Stimulated activated CD8-positive, alpha-beta memory T cell treated with anti-CD3 and anti-CD28 coated beads, Interleukin-12 subunit alpha, Interleukin-12 subunit beta, amount 100 ng/mL, for 24 hours (primary cell): ENCODE data around the gene UBE2B.
"Not testable (repeated sequence)": the region's sequence is repeated elsewhere in the genome, so short reads cannot be mapped to it uniquely, and the experiment has no call there.

Experiments
- DNase-seq: peaks from one replicate; pipeline ENCODE4 v3.0.0-alpha.2; 2020; ENCODE audit errors: extremely low read depth

UBE2B gene

DNA sequence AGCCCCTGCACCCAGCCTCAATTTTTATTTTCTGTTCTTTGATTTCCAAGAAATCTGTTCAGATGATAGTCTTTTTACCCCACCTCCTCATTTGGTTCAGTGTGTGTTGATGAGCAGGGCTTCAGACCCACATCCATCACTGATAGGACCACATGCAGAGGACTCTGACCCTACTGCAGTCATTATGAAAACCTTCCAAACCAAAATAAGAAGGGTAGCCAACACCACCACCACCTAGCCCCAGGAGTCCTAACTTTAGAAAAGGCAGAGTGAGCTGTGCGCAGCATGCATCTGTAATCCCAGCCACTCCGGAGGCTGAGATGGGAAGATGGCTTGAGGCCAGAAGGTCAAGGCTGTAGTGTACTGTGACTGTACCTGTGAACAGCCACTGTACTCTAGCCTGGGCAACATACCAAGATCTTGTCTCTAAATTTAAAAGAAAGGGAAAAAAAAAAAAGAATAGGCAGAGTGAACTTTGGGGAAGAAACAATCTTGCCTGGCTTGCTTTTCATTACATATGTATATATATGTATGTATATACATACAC, 27.3 kb downstream of the UBE2B start:
- no peak for DNase-seq

DNA sequence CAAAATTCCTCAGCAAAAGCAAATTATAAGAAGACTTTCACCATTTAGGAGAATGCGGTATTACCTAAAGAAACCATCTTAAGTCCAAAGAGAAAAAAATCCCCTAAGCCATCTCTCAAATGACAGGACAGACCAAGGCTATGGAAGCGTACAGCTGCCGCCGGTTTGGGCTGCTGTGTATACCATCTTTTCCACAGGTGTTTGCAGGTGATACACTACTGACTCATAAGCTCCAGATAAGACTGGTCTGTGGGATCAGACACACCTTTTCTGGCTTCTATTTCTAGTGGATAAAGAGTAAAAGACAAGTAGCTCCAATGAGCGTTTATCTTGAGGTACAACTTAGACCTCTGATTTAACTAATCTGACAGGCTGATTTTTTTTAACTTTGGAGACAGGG, 32.6 kb downstream of the UBE2B start:
- DNase-seq = no peak

DNA sequence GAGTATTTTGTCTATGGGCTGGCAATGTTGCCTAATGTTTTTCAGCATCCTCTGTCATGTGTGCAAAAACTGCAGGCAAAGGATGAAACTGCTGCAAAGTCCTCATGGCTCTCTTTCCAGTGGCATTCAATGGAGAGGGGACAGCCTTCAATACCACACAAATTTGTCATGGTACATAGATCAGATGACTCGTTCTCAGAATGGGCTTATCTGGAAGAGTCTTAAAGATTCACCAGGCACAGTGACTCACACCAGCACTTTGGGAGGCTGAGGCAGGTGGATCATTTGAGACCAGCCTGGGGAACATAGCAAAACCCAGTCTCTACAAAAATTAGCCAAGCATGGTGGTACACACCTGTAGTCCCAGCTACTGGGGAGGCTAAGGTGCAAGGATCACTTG, 35.0 kb downstream of the UBE2B start:
- DNase-seq = no peak

DNA sequence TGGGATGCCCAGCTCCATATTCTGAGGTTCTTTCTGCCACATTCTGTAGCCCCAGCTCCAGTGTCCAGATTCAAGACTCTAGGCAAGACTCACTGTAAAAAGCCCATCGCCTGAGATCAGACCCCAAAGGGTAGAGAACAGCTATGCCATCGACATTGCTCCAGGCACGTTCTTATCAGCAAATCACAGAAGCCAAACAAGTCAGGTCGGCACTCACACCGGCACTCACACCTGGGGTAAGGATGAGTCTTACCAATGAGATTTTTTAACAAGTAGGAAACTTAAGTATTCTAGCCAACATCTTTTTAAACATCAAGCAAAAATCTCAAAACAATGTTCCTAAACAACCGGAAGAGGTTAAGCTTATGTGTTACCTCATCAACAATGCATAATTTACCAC, 38.0 kb downstream of the UBE2B start:
- DNase-seq = no peak

DNA sequence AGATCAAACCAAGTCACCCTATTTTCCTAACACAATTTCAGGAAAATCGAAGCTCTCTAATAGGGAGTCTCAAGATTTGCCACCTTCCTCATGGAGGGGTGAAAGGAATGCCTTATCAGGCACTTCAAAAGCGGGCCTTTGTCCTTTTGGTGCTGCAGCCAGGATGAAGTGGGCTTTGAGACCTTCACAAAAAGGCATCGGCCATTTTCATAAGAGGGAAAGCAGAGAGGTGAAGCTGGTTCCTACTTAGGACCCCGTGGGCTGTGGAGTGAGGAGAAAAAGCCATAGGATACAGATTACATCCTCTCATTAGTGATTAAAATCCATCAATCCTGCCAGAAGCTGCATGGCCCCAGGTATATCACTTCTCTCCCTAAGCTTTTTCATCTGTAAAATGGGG, 39.5 kb downstream of the UBE2B start:
- DNase-seq = no peak

DNA sequence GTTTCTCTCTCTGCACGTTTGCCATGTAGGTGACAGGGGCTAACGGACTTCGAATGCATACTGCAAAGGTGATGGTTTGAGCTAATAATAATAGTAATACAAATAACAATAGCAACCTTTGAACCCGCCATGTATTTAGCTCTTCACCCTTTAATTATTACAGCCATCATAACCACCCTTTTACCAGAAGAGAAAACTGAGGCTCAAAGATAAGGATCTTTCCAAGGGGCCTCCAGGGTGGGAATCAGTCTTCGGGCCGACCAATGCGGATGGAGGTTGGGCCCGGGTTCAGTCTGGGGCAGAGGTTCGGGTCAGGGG, 39.8 kb downstream of the UBE2B start:
- DNase-seq = no peak

DNA sequence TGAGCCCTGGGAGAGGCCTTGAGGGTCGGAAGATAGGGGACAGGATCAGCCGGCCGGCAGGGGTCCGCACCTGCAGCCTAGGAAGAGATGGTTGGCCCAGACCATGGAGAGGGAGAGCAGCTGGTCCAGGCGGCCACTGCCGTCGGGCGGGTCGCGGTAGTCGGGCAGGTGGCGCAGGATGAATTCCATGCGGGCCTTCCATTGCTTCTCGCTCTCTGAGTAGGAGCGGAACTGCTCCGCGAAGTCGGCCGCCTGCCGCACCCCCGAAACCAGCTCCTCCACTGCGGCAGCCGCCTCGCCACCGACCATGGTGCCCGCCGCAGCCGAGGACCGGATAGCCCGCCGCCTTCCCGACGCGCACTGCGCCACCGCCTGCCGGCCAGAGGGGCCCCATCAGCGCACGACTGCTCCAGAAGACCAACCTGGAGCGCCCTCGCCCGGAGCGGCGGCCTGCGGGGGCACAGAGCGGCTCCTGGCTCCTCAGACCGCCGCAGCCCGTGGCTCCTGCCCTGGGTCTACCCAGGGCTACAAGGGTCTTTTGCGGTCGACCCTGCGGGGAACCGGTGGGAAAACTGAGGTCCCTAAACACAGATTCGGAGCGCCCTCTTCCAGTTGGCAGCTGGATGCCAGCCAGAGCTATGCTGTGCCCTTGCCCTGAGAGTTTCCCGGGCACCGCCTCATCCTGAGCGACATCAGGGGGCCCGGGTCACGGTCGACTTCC, 40.3 kb downstream of the UBE2B start, which contains the start of gene CDKN2AIPNL:
Gene CDKN2AIPNL, minus strand, starts transcription at position 336 of the 721 bp plus-strand sequence. Its CDS starts 27 bp downstream, at position 309.
- DNase-seq = peak; percentile 81

DNA sequence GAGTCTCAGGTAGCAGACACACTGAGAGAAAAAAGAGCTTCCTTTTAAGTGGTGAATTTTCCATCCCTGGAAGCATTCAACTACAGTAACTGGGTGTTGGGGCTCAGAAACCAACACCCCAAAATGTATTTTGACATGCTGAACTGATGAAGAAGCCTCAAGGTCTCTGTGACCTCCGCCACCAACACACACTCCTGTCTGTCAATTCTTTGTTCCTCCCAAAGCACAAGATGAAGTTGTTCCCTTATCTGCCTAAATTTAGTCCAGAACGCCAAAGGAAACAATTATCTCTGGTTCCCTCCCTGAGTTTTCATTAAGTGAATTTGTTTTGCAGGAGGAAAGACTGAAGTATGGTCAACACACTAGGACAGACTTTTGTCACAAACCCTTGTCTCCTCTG, 41.7 kb downstream of the UBE2B start:
- no peak for DNase-seq

DNA sequence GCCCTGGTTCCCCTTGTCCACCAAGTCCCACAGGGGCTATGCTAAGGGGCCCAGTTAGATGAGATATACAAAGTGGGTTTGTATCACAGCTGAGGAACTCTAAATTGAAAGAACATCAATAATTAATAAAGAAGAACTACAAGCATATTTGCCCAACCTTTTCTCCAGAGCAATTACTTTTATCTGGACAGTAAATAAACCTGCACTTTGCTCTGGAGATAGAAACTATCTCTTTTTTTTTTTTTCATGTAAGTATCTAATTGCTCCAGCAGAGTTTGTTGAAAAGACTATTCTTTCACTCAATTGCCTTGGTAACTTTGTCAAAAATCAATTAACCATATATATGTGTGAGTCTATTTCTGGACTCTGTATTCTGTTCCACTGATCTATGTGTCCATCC, 46.3 kb downstream of the UBE2B start:
- no peak for DNase-seq

DNA sequence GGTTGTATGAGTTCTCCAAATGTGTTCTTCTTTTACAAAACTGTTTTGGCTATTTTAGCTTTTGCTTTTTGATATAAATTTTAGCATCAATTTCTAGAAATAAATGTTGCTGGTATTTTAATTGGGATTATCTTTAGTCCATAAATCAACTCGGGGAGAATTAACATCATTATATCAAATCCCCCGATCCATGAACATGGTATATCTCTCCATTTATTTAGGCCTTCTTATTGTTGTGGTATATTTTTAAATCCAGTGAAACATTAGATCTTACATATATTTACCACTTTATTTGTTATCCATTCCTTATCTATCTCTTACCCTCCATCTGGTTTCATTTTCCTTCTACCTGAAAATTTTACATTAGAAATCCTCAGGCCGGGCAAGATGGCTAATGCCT, 47.6 kb downstream of the UBE2B start:
- DNase-seq = no peak

DNA sequence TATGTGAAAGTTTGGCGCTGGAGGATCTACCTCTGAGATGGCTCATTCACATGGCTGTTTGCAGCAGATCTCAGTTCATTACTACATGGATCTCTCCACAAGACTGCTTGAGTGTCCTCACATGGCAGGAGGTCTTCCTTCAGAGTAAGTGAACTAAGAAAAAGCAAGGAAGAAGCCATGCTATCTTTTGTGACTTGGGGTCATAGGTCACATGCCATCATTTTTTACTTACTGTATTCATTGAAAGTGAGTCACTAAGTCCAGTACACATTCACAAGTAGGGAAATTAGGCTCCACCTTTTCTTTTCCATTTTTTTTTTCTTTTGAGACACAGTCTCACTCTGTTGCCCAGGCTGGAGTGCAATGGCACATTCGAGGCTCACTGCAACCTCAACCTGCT, 49.0 kb downstream of the UBE2B start:
- no peak for DNase-seq

DNA sequence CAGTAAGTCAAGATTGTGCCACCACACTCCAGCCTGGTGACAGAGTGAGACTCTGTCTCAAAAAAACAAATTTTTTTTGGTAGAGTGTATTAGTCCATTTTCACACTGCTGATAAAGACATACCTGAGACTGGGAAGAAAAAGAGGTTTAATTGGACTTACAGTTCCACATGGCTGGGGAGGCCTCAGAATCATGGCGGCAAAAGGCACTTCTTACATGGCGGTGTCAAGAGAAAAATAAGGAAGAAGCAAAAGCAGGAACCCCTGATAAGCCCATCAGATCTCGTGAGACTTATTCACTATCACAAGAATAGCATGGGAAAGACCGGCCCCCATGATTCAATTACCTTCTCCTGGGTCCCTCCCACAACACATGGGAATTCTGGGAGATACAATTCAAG, 49.7 kb downstream of the UBE2B start:
- DNase-seq = not testable (repeated sequence)

DNA sequence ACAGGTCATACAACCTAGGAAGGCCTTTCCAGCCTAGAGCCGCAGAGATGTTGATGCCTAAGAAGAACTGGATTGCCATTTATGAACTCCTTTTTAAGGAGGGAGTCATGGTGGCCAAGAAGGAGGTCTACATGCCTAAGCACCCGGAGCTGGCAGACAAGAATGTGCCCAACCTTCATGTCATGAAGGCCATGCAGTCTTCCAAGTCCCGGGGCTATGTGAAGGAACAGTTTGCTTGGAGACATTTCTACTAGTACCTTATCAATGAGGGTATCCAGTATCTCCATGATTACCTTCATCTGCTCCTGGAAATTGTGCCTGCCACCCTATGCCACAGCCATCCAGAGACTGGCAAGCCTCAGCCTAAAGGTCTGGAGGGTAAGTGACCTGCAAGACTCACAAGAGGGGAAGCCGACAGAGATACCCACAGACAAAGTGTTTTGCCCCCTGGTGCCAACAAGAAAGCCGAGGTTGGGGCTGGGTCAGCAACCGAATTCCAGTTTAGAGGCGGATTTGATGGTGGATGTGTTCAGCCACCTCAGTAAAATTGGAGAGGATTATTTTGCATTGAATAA, 51.5 kb downstream of the UBE2B start:
- no peak for DNase-seq

DNA sequence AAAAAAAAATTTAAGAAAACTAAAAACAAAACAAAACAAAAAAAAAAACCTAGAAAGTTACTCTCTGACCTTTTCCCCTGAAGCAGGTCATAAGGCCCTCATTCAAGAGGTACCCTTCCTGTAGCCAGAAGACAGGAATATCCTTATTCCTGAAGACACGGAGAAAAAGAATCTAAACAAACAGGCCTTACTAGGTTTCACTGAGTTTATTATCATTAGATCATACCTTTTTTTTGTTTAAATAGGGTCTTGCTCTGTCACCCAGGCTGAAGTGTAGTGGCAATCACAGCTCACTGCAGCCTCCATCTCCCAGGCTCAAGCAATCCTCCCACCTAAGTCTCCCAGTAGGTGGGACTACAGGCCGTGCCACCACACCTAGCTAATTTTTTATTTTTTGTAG, 52.0 kb downstream of the UBE2B start:
- DNase-seq = no peak

DNA sequence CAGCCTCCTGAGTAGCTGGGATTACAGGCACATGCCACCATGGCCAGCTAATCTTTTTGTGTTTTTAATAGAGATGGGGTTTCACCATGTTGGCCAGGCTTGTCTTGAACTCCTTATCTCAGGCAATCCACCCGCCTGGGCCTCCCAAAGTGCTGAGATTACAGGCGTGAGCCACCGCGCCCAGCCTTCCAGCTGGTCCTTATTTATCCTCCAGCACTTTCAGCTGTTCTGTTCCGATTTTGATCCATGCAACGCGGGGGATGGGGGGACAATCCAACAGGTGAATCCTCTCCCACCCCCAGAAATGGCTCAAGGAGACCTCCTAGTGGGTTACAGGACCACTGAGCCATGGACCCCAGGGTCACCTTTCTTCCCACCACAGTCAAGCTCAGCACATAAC, 55.0 kb downstream of the UBE2B start:
- DNase-seq = no peak

DNA sequence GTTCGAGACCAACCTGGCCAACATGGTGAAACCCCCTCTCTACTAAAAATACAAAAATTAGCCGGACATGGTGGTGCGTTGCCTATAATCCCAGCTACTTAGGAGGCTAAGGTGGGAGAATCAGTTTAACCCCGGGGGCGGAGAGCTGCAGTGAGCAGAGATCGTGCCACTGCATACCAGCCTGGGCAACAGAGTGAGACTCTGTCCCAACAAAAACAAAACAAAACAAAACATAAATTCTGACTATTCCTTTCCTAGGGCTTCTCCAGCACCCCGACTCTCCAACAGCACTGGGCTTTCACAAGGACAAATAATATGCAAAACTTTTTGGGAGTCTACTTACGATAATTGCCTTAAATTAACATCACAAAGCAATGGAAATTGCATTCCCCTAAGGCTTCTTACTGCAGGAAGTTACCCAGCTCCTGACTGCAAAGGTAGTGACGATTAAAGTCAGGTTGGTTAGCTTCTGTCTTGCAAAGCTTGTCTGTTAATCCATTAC, 56.2 kb downstream of the UBE2B start:
- no peak for DNase-seq

DNA sequence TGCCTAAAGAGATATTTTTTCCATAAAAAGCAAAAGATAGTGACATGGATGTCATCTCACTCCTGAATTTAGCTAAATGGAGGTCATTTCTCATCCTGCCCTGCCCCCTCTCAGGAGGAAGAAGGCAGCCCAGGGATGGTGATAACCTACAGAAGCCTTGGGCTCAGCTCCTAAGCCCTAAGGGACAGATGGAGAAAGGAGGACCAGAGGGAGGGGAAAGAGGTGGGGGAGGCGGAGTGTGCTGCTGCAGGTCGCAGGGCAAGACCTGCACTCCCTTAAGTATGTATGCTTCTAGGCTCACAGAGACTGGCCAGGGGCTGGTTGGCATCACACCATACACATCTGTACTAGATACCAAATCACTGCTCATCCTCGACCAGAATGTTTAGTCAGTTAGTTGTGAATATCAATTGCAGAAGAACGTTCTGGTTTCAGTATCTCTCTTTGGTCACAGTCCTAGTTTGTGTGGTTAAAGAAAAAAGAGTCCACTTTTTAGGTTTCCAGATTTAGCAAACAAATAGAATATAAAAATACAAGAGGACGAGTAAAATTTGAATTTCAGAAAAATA, 58.7 kb downstream of the UBE2B start:
- DNase-seq = no peak

DNA sequence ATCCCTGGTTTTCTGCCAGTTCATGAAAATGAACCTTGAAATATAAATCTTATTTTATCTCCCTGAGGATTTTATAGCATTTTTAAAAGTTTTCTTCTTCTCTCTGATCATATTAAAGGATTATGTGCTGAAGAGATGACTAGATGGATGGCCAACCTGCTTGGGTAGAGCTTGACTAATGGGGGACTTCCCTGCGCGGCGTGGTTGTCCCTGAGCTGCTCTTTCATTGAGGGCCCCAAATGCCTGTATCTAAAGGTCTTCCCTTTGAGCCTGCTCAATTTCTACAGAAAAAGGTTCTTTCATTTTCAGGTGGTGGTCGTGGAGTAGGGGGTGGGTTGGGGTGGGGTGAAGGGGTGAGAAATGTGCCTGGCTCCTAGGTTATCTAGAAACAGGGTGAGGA, 60.8 kb downstream of the UBE2B start:
- no peak for DNase-seq

DNA sequence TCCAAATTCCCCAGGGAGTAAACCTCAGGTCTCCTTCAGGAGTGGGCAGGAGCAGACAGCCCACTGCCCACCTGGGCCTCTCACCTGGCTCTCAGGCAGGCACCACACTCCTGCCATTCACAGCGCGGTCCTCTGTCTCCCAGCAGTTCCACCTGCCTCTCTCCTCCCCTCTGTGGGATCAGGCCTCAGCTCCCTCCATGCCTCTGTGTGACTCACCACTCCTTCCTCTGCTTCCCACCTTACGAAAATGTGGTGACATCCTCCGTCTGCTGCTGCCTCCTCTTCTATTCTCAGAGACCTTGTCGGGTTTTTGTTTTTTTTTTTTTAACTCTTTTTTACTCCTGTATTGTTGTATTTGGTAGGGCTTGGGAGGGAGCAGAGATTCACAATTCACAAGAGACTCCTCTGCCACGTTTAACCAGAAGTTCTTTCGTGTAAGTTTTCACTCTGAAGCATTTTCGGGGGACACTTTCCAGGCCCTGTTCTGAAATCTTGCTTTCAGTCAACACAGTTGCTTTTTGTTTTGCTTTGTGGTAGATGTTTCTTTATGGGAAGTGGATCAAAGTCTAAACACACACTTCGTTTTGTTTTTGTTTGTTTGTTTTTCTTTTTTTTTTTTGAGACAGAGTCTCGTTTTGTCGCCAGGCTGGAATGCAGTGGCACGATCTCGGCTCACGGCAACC, 61.4 kb downstream of the UBE2B start:
- DNase-seq = no peak

DNA sequence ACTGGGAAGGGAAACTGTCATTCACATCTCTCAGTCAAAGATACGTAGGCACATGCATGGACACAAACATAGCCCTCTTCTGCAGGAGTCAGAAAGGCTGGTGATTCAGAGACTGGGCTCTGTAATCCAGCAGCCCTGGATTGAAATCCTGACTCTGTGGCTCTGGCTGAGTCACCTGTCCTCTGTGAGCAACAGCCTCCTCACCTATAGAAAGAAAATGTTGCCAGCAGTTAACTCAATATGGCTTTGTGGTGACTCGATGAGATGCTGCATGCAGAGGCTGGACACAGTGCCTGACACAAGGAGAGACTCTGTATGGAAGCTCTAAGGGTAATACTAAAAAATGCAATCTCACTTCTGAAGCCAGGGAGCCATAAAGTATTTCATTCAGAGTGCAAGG, 64.2 kb downstream of the UBE2B start:
- DNase-seq = no peak

DNA sequence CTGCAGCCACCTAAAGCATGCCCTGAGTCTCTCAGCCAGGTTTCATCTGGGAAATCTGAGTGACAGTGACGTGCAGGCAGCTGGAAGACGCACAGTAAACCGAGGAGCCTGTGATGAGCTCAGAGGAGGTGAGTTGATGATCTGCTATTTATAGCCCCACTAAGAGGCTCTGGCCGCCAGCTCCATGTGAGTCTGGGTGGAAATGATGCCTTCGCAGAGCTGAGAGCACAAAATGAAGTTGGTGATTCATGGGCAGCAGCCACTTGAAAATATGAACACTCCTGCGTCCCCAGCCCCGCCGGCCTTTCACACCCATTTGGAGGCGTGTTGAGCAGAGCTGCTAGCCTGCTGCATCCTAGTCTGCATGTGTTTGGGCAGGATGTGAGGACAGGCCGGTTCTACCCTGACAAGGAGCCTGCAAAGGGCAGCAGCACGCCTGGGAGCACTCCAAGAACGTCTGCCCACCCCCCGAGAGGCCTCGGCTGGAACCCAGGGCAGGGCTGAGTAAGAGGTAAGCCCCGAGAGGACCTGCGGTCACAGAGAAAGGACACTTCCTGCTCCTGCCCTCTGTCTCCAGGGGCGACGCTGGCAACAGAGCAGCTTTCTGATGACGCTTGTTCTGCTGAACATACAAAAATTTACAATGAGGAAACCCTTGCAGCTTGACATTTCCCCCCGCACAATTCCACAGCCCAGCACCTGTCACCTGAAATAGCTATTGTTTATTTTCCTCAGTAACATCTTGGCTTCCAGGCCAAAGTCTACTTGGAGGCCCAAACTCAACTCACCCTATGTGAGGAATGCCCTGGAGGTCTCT, 65.4 kb downstream of the UBE2B start:
- DNase-seq = no peak
